Neural cell (in vitro differentiated cells): ENCODE data around the gene C22orf23.

Source experiments
- POLR2AphosphoS5 ChIP-seq: IDR thresholded peaks from 2 replicates; pipeline ENCODE4 v1.6.1; 2012
- REST ChIP-seq: IDR thresholded peaks from 2 replicates; pipeline ENCODE4 v1.6.1; 2012; ENCODE audit warnings: borderline replicate concordance
- TAF1 ChIP-seq: IDR thresholded peaks from 2 replicates; pipeline ENCODE4 v1.6.1; 2012; ENCODE audit warnings: low read depth
- TF ChIP-seq, protein P1 (sequence below): fragments of 450-650 bp; IDR thresholded peaks from 2 replicates; pipeline ENCODE4 v1.5.1; 2014; ENCODE audit warnings: antibody characterized with exemption, mild to moderate bottlenecking, moderate library complexity; ENCODE audit not compliant: poor library complexity, severe bottlenecking

DNA sequence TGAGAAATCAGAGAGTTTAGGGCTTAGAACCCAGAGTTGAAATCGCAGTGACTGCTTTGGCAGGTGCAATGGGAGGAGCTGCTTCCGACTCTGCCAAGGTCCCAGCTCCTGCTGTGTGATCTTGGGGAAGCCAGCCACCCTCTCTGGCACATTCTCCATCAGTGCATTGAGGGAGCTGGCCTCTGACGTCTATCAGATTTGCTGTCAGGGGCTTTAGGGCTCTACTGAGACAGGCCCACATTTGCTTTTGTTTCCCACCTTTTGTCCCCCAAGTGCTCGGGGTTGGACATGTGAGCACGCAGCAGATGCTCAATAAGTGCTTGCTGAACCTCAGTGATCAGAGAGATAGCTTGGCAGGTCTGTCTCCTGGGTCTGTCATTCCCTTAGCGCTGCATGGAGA is 41.6 kb upstream of the C22orf23 start:
- TF ChIP-seq, protein P1, sequence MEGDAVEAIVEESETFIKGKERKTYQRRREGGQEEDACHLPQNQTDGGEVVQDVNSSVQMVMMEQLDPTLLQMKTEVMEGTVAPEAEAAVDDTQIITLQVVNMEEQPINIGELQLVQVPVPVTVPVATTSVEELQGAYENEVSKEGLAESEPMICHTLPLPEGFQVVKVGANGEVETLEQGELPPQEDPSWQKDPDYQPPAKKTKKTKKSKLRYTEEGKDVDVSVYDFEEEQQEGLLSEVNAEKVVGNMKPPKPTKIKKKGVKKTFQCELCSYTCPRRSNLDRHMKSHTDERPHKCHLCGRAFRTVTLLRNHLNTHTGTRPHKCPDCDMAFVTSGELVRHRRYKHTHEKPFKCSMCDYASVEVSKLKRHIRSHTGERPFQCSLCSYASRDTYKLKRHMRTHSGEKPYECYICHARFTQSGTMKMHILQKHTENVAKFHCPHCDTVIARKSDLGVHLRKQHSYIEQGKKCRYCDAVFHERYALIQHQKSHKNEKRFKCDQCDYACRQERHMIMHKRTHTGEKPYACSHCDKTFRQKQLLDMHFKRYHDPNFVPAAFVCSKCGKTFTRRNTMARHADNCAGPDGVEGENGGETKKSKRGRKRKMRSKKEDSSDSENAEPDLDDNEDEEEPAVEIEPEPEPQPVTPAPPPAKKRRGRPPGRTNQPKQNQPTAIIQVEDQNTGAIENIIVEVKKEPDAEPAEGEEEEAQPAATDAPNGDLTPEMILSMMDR, result no peak
- TF ChIP-seq POLR2AphosphoS5, result no peak
- TF ChIP-seq REST, result no peak
- TF ChIP-seq TAF1, result no peak
